VCaP (cell line): ENCODE results near the gene GPBAR1.

Experiments
- H3K27ac ChIP-seq: fragments of 450-650 bp; 2 replicates; pipeline ENCODE4 v1.5.1; 2017
- TF ChIP-seq, protein P1 (sequence below): fragments of 450-650 bp; conservative IDR thresholded peaks from 2 replicates; pipeline ENCODE4 v1.5.1; 2017; ENCODE audit warnings: mild to moderate bottlenecking, moderate library complexity

GPBAR1 gene

DNA sequence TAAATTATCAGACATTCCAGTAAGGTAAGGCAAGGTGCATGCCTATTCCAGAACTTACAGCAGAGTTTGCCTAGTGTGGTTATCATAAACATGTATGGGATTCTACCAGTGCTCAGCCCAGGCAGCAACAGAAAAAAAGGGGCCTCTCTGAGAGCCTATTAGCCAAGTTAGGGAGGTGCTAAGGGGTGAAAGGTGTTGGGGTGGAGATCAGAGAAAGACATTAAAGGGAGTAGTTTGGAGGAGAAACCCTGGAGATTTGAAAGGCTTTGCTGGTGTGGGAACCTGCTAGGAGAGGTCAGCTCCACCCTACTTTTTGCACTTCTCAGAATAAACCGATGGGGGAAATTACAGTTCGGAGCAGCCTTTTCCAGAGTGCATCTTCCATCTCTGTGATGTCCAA is 40.9 kb upstream of the GPBAR1 start:
- H3K27ac ChIP-seq, result no peak overlapping the region
- TF ChIP-seq, protein P1, sequence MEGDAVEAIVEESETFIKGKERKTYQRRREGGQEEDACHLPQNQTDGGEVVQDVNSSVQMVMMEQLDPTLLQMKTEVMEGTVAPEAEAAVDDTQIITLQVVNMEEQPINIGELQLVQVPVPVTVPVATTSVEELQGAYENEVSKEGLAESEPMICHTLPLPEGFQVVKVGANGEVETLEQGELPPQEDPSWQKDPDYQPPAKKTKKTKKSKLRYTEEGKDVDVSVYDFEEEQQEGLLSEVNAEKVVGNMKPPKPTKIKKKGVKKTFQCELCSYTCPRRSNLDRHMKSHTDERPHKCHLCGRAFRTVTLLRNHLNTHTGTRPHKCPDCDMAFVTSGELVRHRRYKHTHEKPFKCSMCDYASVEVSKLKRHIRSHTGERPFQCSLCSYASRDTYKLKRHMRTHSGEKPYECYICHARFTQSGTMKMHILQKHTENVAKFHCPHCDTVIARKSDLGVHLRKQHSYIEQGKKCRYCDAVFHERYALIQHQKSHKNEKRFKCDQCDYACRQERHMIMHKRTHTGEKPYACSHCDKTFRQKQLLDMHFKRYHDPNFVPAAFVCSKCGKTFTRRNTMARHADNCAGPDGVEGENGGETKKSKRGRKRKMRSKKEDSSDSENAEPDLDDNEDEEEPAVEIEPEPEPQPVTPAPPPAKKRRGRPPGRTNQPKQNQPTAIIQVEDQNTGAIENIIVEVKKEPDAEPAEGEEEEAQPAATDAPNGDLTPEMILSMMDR, result no peak

DNA sequence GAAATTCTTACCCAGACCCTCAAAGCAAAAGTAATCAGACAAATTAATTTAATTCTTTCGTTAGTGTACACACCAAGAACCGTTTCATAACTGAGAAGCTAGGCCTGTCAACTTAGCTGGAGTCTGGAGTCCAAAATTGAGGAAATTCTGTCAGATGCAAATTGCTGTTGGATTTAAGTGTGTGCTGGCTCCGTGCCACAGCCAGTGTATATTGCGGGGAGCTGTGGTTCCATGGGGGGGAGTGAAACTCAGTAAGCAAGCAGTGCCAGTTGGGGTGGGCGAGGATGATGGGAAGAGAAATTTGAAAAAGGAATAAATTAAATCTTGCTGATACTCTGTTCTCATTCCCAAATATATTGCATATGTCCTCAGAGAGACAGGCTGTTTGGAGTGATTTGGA is 39.8 kb upstream of the GPBAR1 start:
- TF ChIP-seq, protein P1, result no peak
- H3K27ac ChIP-seq, result no peak overlapping the region

DNA sequence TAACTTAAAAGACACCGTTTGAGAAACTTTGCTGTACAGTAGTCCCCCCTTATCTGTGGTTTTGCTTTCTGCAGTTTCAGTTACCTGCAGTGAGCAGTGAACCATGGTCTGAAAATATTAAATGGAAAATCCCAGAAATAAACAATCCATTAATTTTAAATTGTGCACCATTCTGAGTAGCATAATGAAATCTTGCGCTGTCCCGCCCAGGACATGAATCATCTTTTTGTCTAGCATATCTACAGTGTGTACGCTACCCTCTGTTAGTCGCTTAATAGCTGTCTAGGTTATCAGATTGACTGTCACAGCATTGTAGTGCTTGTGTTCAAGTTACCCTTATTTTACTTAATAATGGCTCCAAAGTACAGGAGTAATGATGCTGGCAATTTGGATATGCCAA is 37.8 kb upstream of the GPBAR1 start:
- H3K27ac ChIP-seq, result no peak overlapping the region
- TF ChIP-seq, protein P1, result no peak

DNA sequence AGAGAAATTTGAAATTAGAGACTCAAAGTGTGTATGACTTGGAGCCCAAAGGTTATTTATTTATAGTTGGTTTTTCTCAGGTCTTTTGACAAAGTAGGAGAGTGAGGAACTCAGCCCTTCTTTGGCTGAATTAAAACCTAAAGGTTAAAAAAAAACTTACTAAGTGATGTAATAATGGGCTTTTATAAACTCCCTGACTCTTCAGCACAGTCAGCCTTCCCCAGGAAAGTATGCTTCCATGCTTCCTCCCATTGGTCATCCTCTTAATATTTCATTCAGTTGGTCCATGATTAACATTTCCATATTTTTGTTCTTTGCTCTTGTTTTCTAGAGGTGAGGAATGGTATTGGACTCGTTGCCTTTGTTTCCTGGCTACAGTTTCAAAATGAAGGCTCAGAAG is 36.6 kb upstream of the GPBAR1 start:
- H3K27ac ChIP-seq, result no peak overlapping the region
- TF ChIP-seq, protein P1, result no peak

GRCh38 chr2:218226903-218227302 is 33.9 kb upstream of the GPBAR1 start:
- H3K27ac ChIP-seq, result no peak overlapping the region
- TF ChIP-seq, protein P1, result no peak

DNA sequence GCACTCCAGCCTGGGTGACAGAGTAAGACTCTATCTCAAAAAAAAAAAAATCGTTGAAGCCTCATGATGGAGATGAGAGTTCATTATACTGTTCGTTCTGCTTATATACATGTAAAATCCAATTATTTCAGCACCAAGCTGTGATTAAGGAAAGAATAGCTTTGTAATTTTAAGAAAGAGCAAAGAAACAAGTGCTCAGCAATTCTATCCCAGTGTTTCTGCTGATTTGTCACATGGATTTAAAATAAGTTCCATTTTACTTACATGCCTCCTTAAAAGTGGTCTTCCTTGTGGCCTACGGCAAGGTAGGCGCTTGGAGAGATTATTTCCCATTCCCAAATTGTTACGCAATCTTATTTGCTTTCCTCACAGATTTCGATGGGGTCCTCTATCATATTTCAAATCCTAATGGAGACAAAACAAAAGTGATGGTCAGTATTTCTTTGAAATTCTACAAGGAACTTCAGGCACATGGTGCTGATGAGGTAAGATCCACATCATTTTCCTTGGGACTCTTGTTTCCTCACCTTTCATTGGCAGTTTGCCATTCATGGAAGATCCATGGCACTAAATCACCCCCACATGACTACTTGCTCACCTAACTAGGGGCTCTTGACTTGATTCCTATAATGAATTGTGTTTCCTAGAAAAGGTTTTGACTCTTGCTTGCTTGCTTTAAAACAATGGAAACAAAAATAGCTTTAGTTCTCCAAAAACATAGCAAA is 32.3 kb upstream of the GPBAR1 start:
- H3K27ac ChIP-seq, result no peak overlapping the region
- TF ChIP-seq, protein P1, result no peak

DNA sequence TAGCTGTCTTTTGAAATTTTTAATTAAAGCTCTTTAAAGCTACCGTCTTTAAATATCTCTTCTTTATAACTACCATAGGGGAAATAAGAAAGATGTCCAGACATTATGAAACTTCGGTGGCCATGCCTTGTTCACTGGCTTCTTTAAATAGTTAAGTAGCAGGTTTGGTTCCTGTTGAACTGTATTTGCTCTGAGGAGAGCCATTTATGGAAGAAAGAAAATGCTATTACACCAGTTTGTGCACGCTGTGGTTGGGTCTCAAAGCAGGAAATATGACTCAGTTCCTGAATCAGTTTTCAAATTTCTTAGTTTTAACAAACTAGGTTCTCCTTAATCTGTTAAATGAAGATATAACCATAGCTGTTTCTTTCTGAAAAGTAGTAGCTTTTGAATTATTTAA is 31.6 kb upstream of the GPBAR1 start:
- TF ChIP-seq, protein P1, result no peak

More for the DNA sequence above, 31.6 kb upstream of the GPBAR1 start:
- H3K27ac ChIP-seq, result no peak overlapping the region
